CD8-positive, alpha-beta memory T cell (primary cell): ENCODE measurements around the gene KRT71. TPM values are rescaled to one million over a fixed set of nuclear protein-coding genes. Genes with fewer than 3 reads are reported as not detected.
A peak's percentile ranks its signal among the peaks of the same experiment; 100 is the strongest.

Experiments
- CTCF ChIA-PET: fragments of 350-600 bp; sonication (Branson Sonifier 250); formaldehyde crosslinking; loops from one replicate; lab custom pipeline; 2021; ENCODE audit warnings: antibody characterized with exemption; lab: Charles Lee
- POLR2A ChIA-PET: fragments of 350-600 bp; sonication (Branson Sonifier 250); formaldehyde crosslinking; loops from one replicate; lab custom pipeline; 2021; ENCODE audit warnings: antibody characterized with exemption; lab: Charles Lee
- DNase-seq, 5 donors: peaks; one replicate each; pipeline versions ENCODE4 v3.0.0 to v3.0.0-alpha.2; 2020 to 2022; ENCODE audit warnings: mixed read lengths in 1 of 5
- H3K27ac ChIP-seq: one replicate; pipeline ENCODE4 v1.7.0; 2013; ENCODE audit warnings: low read depth, mild to moderate bottlenecking, low read length, moderate library complexity
- H3K27me3 ChIP-seq: 2 replicates; pipeline ENCODE4 v1.7.0; 2013; ENCODE audit warnings: low read length, mild to moderate bottlenecking; ENCODE audit not compliant: insufficient read depth, poor library complexity, severe bottlenecking
- H3K36me3 ChIP-seq: 2 replicates; pipeline ENCODE4 v1.7.0; 2013; ENCODE audit warnings: mild to moderate bottlenecking, low read length, moderate library complexity; ENCODE audit not compliant: insufficient read depth
- H3K4me1 ChIP-seq: 2 replicates; pipeline ENCODE4 v1.7.0; 2013; ENCODE audit warnings: mild to moderate bottlenecking, low read length, moderate library complexity; ENCODE audit not compliant: insufficient read depth
- H3K4me3 ChIP-seq: 2 replicates; pipeline ENCODE4 v1.7.0; 2013; ENCODE audit warnings: mild to moderate bottlenecking, low read length
- H3K9me3 ChIP-seq: 2 replicates; pipeline ENCODE4 v1.7.0; 2013; ENCODE audit warnings: mild to moderate bottlenecking, low read length
- H3K27ac Mint-ChIP-seq, 8 donors: one replicate each; pipeline ENCODE4 v1.8.0; 2020 to 2021; ENCODE audit warnings: mixed read lengths in 8 of 8, mild to moderate bottlenecking in 6 of 8, inconsistent platforms in 3 of 8, moderate library complexity in 3 of 8
- H3K27me3 Mint-ChIP-seq, 2 donors: one replicate each; pipeline ENCODE4 v1.8.0; 2020 to 2021; ENCODE audit warnings: mixed read lengths in 2 of 2, mild to moderate bottlenecking in 1 of 2, moderate library complexity in 1 of 2
- H3K36me3 Mint-ChIP-seq, 3 donors: one replicate each; pipeline ENCODE4 v1.8.0; 2020 to 2021; ENCODE audit warnings: mixed read lengths in 3 of 3, inconsistent platforms in 1 of 3, mild to moderate bottlenecking in 1 of 3
- H3K4me1 Mint-ChIP-seq, 3 donors: one replicate each; pipeline ENCODE4 v1.8.0; 2020 to 2021; ENCODE audit warnings: mixed read lengths in 3 of 3, inconsistent platforms in 1 of 3, mild to moderate bottlenecking in 1 of 3
- H3K4me3 Mint-ChIP-seq, 7 donors: one replicate each; pipeline ENCODE4 v1.8.0; 2020 to 2021; ENCODE audit warnings: mixed read lengths in 7 of 7, mild to moderate bottlenecking in 6 of 7, moderate library complexity in 4 of 7, inconsistent platforms in 2 of 7
- H3K9me3 Mint-ChIP-seq, 5 donors: one replicate each; pipeline ENCODE4 v1.8.0; 2020 to 2022; ENCODE audit warnings: mixed read lengths in 5 of 5, mild to moderate bottlenecking in 3 of 5, moderate library complexity in 2 of 5, inconsistent platforms in 1 of 5
- polyA plus RNA-seq: library from polyadenylated mRNA; unstranded; fragments of 300-500 nt; fragmentation: Illumina TruSeq; gene quantifications from one replicate; pipeline ENCODE4 v1.2.3, GENCODE V29; 2021
- total RNA-seq, 2 experiments: library from RNA; stranded (reverse); gene quantifications; one replicate each; pipeline ENCODE4 v1.2.3, GENCODE V29; 2021

Gene KRT71
- total and polyA plus RNA-seq, 3 experiments from 2014 or later, result not detected

DNA sequence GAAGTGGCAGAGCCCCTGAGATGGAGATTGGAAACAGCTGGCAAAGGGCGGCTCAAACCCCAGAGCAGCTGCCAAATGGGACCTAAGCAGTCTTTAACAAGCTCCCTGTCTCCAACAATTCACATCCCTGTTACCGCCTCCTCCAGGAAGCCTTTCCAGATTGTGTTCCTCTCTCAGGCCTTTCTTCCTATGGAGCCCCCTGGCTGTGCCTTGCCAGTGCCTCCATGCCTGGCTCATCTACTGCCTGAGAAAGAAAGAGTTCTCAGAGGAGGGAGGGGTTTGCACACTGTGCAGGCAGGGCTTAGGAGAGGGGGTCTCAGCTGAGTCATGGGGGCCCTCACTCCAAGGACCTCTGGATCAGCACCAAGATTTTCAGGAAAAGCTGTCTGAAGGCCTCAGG lies 29.5 kb upstream of the KRT71 start:
- ChIA-PET POLR2A (no interaction called here), CTCF (interaction anchor here (0.8 to 13.9 kb wide), 7 partner anchors 11 to 296 kb away, joined by 3 to 276 read pairs (median 4); partner anchors contain the start of gene KRT1)
- peaks cover 6 to 11% of the 10 kb centered on the region in 2 donors for H3K27me3 Mint-ChIP-seq
- DNase-seq, result no peak
- Histone ChIP-seq H3K4me3 (no peak overlapping the region), H3K9me3 (no peaks in the 10 kb centered on the region), H3K36me3 (no peaks in the 10 kb centered on the region), H3K27ac (no peak overlapping the region), H3K27me3 (no peaks in the 10 kb centered on the region), H3K4me1 (peaks cover 53% of the 10 kb centered on the region)
- peak overlapping the region in 1 of 8 donors; percentile 82 for H3K27ac Mint-ChIP-seq
- H3K4me1 Mint-ChIP-seq, result peaks cover 26 to 43% (median 33%) of the 10 kb centered on the region in 3 donors
- no peaks in the 10 kb centered on the region for H3K9me3 Mint-ChIP-seq
- no peaks in the 10 kb centered on the region for H3K36me3 Mint-ChIP-seq
- no peak overlapping the region for H3K4me3 Mint-ChIP-seq

DNA sequence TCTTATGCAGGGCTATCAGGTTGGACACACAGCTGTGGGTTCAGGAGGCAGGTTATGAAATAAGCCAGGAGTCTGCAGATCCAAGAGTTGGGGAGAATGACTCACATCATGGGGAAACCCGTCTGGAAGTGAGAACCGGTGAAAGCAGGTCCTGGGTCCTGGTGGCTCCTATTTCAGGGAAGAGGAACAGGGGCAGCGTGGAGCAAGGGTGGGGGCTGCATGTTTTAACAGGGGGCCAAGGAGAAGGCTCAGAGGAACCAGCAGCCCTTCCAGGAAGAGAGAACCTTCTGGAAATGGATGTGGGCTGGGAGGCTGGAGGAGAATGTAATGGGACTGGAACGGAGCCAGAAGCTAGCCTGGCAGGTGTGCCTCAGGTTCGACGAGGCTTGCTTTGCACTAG lies 28.5 kb upstream of the KRT71 start:
- Mint-ChIP-seq H3K27ac (peak overlapping the region in 1 of 8 donors; percentile 26), H3K36me3 (no peaks in the 10 kb centered on the region)

DNA sequence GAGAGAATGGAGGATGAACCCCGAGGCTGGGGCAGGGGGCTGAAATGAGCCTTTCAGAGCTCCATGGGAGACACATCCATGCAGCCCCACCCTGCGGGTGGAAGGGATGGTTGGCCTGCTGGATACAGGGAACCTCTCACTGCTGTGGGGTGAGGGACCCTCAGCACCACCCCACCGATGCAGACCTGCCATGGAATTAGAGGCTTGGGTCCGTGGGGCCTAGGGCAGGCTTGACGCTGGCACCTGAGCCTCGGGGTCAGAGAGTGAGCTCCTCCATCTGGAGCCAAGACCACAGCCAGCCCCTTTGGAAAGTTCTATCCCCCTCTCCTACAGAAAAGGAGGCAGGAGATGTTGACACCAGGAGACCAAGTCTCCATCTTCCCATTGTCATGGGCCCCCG lies 28.1 kb upstream of the KRT71 start:
- H3K9me3 Mint-ChIP-seq, result no peaks in the 10 kb centered on the region
- peaks cover 39% of the 10 kb centered on the region for H3K4me1 ChIP-seq
- ChIA-PET POLR2A (no interaction called here), CTCF (interaction anchor here (13.9 kb wide), 1 partner anchor 297 kb away, joined by 276 read pairs; no protein-coding TSS in a partner anchor)
- no peak overlapping the region for H3K4me3 ChIP-seq
- H3K4me1 Mint-ChIP-seq, result peaks cover 20 to 29% (median 21%) of the 10 kb centered on the region in 3 donors
- H3K36me3 ChIP-seq, result no peaks in the 10 kb centered on the region
- H3K27ac Mint-ChIP-seq, result peak overlapping the region in 1 of 8 donors; percentile 26
- no peak overlapping the region for H3K4me3 Mint-ChIP-seq
- H3K9me3 ChIP-seq, result no peaks in the 10 kb centered on the region
- no peaks in the 10 kb centered on the region for H3K27me3 ChIP-seq
- no peak for DNase-seq
- peaks cover 9 to 17% of the 10 kb centered on the region in 2 donors for H3K27me3 Mint-ChIP-seq
- no peak overlapping the region for H3K27ac ChIP-seq
- no peaks in the 10 kb centered on the region for H3K36me3 Mint-ChIP-seq

More for the DNA sequence above, 28.5 kb upstream of the KRT71 start:
- peaks cover 24 to 33% (median 25%) of the 10 kb centered on the region in 3 donors for H3K4me1 Mint-ChIP-seq
- POLR2A ChIA-PET, result no interaction called here
- H3K4me1 ChIP-seq, result peaks cover 43% of the 10 kb centered on the region
- no peak overlapping the region for H3K4me3 Mint-ChIP-seq
- no peaks in the 10 kb centered on the region for H3K27me3 ChIP-seq
- H3K9me3 Mint-ChIP-seq, result no peaks in the 10 kb centered on the region
- no peaks in the 10 kb centered on the region for H3K9me3 ChIP-seq
- H3K36me3 ChIP-seq, result no peaks in the 10 kb centered on the region
- no peak overlapping the region for H3K4me3 ChIP-seq
- CTCF ChIA-PET, result interaction anchor here (1.4 to 13.9 kb wide), 3 partner anchors 15 to 297 kb away, joined by 4 to 276 read pairs (median 6); partner anchors contain the start of gene KRT1
- no peak for DNase-seq
- H3K27ac ChIP-seq, result no peak overlapping the region
- H3K27me3 Mint-ChIP-seq, result peaks cover 9 to 13% of the 10 kb centered on the region in 2 donors

DNA sequence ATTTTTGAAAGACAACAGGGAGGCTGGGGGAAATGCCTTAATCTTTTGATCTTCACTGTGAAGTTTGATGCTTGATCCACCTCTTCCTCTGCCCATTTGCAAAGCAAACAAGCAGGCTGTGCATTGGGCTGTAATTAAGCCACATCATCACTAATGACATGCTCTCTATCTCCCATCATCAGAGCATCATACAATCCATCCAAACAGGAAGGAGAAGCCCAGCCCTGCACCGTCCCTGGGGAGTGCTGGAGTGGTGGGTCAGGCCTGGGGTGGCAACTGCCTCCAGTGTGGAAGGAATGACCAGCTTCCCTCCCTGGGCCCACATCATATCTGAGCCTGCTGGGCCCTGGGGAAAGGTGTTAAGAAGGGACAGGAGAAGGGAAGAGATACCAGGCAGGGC lies 27.6 kb upstream of the KRT71 start:
- no peaks in the 10 kb centered on the region for H3K27me3 ChIP-seq
- H3K4me1 Mint-ChIP-seq, result peaks cover 14 to 23% (median 19%) of the 10 kb centered on the region in 3 donors
- POLR2A ChIA-PET, result no interaction called here

DNA sequence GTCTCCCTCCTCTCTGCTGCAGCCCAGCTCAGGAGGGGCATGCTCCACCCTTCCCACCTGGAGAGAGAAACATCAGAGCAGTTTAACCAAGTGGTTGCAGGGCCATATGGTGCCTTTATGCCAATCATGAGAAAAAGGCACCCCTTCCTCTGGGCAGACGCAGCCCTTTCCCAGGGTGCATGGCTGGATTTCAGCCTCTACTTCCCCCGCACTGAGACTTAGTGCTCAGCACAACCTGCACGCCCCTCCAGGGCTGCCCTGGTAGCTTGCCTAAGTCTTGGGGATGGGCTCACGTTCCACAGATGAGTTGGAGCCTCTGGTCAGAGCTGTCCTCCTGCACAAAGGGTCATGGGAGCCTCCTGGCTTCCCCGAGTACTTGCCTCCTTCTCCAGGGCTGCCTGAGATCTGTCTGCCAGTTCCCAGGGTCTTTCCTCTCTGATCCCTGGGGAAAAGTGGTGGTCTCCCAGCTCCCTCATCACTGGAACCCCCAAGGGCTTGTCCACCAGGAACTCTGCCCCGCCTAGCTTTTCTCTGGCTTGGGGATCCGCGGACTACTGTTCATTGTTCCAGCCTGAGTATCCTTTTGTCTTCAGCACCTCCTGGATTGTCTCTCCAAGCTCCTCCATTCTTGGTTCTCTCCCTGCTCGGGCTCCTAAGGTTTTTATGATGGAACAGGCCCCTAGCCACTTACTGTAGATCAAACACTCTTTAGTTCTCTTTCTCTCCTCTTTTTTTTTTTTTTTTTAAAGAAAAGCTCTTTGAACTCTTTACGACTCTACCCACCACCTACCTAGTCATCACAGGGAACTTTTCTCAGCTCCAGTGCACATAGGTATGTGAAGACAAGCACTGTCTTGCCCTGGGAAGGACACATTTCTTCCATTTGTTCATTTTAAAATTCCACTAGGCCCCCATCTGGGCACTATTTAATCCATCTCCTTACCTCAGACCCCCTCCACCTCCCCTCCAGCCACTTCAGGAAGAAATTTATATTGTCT lies 26.8 kb upstream of the KRT71 start:
- H3K27ac Mint-ChIP-seq, result peak overlapping the region in 2 of 8 donors; percentile 22 to 23
- Histone ChIP-seq H3K36me3 (no peaks in the 10 kb centered on the region), H3K27ac (no peak overlapping the region), H3K4me3 (no peak overlapping the region), H3K9me3 (no peaks in the 10 kb centered on the region), H3K4me1 (peaks cover 26% of the 10 kb centered on the region), H3K27me3 (no peaks in the 10 kb centered on the region)
- no peaks in the 10 kb centered on the region for H3K9me3 Mint-ChIP-seq
- ChIA-PET POLR2A (no interaction called here), CTCF (interaction anchor here (1.1 to 13.9 kb wide), 2 partner anchors 18 to 298 kb away, joined by 3 to 276 read pairs; no protein-coding TSS in a partner anchor)
- no peak overlapping the region for H3K4me3 Mint-ChIP-seq
- peaks cover 7 to 16% (median 13%) of the 10 kb centered on the region in 3 donors for H3K4me1 Mint-ChIP-seq
- peaks cover 9 to 20% of the 10 kb centered on the region in 2 donors for H3K27me3 Mint-ChIP-seq
- no peak for DNase-seq
- H3K36me3 Mint-ChIP-seq, result no peaks in the 10 kb centered on the region

More for the DNA sequence above, 27.6 kb upstream of the KRT71 start:
- Mint-ChIP-seq H3K4me3 (no peak overlapping the region), H3K9me3 (no peaks in the 10 kb centered on the region), H3K36me3 (no peaks in the 10 kb centered on the region), H3K27ac (no peak overlapping the region), H3K27me3 (peaks cover 9 to 20% of the 10 kb centered on the region in 2 donors)
- H3K4me1 ChIP-seq, result peaks cover 33% of the 10 kb centered on the region
- no peak overlapping the region for H3K4me3 ChIP-seq
- no peak for DNase-seq
- H3K27ac ChIP-seq, result no peak overlapping the region
- CTCF ChIA-PET, result interaction anchor here (13.9 kb wide), 1 partner anchor 298 kb away, joined by 276 read pairs; no protein-coding TSS in a partner anchor
- H3K36me3 ChIP-seq, result no peaks in the 10 kb centered on the region
- H3K9me3 ChIP-seq, result no peaks in the 10 kb centered on the region

DNA sequence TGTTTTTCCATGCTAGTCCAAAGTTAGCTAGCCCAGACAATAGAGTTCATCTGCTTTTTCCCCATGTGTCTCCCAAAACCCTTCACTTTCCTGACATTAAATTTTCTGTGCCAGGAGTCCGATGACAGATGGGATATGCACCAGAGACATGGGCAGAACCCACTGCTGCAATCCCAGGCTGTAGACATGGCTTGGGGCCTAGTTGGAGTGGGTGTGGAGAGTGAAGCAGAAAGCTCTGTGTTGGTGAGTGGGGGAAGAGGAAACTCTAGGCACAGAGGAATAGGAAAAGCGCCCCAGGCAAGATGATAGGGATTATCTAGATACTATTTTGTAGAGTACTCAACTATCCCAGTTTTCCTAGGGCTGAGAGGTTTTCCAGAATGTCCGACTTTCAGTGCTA lies 25.5 kb upstream of the KRT71 start:
- H3K4me1 ChIP-seq, result peaks cover 20% of the 10 kb centered on the region
- H3K9me3 ChIP-seq, result no peaks in the 10 kb centered on the region
- DNase-seq, result no peak
- H3K4me3 ChIP-seq, result no peak overlapping the region
- H3K4me1 Mint-ChIP-seq, result peaks cover 6 to 15% (median 13%) of the 10 kb centered on the region in 3 donors
- H3K9me3 Mint-ChIP-seq, result no peaks in the 10 kb centered on the region
- no peaks in the 10 kb centered on the region for H3K36me3 Mint-ChIP-seq
- no peaks in the 10 kb centered on the region for H3K27me3 ChIP-seq
- H3K4me3 Mint-ChIP-seq, result no peak overlapping the region
- no peak overlapping the region for H3K27ac ChIP-seq
- H3K36me3 ChIP-seq, result no peaks in the 10 kb centered on the region
- H3K27me3 Mint-ChIP-seq, result peaks cover 9 to 20% of the 10 kb centered on the region in 2 donors
- H3K27ac Mint-ChIP-seq, result no peak overlapping the region
- CTCF ChIA-PET, result interaction anchor here (1.0 to 13.9 kb wide), 3 partner anchors 11 to 300 kb away, joined by 3 to 276 read pairs (median 4); no protein-coding TSS in a partner anchor
- POLR2A ChIA-PET, result no interaction called here

DNA sequence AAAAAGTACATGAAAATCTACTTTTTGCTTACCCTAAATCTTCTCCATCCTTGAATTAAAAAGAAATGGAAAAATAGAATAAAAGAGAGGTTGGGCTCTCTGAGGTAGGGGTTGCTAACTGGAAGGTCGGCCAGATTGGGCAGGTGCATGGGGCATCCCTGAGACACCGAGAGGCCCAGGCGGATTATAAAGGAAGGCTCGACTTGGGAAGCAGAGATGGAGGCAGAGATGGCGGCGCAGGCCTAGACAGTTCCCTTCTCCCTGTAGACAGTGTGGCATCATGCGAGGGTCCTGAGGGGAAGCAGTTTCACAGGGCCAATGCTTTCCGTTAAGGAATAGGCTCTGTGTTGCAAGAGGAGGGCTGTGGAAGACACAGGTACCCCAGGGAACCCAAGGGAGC lies 24.4 kb upstream of the KRT71 start:
- no peak for DNase-seq
- H3K4me3 Mint-ChIP-seq, result no peak overlapping the region
- CTCF ChIA-PET, result interaction anchor here (13.9 kb wide), 1 partner anchor 301 kb away, joined by 276 read pairs; no protein-coding TSS in a partner anchor

More for the DNA sequence above, 24.4 kb upstream of the KRT71 start:
- Mint-ChIP-seq H3K4me1 (peaks cover 0 to 8% (median 8%) of the 10 kb centered on the region in 3 donors), H3K9me3 (no peaks in the 10 kb centered on the region), H3K27ac (peak overlapping the region in 1 of 8 donors; percentile 31), H3K27me3 (peaks cover 9 to 28% of the 10 kb centered on the region in 2 donors), H3K36me3 (no peaks in the 10 kb centered on the region)
- POLR2A ChIA-PET, result no interaction called here
- Histone ChIP-seq H3K27ac (no peak overlapping the region), H3K9me3 (no peaks in the 10 kb centered on the region), H3K36me3 (no peaks in the 10 kb centered on the region), H3K27me3 (no peaks in the 10 kb centered on the region), H3K4me3 (no peak overlapping the region), H3K4me1 (peaks cover 9% of the 10 kb centered on the region)
